GM12878 (cell line): ENCODE measurements around the gene PFKFB2. TPM values are rescaled to one million over a fixed set of nuclear protein-coding genes. Genes with fewer than 3 reads are reported as not detected.

Source experiments
- ATAC-seq: fragments of 200-7000 bp; cut with Tn5 transposase; 3 replicates; pipeline ENCODE4 v1.9.1; 2020; ENCODE audit warnings: mild to moderate bottlenecking, moderate library complexity
- BruUV-seq: library from RNA; stranded (reverse); fragments of 400-500 nt; replicated peaks from 2 replicates; lab custom pipeline; 2021; lab: Mats Ljungman, UMichigan
- CTCF ChIA-PET: fragments of 300-600 bp; sonication (Branson Sonifier 250); formaldehyde crosslinking; extraction: SDS; loops from one replicate; lab custom pipeline; 2021; ENCODE audit warnings: inconsistent platforms; lab: Yijun Ruan, JAX
- POLR2A ChIA-PET: fragments of 350-600 bp; formaldehyde crosslinking; extraction: SDS; loops from one replicate; lab custom pipeline; 2021; ENCODE audit warnings: inconsistent platforms; lab: Charles Lee
- RAD21 ChIA-PET: fragments of 300-600 bp; sonication (Branson Sonifier 250); formaldehyde crosslinking; loops from one replicate; lab custom pipeline; 2023; ENCODE audit warnings: antibody characterized with exemption; ENCODE audit not compliant: unreplicated experiment; lab: Charles Lee
- SMC1A ChIA-PET: fragments of 300-600 bp; sonication (Branson Sonifier 250); formaldehyde crosslinking; loops from one replicate; lab custom pipeline; 2023; ENCODE audit not compliant: unreplicated experiment, uncharacterized antibody; lab: Charles Lee
- DNase-seq: peaks from one replicate; pipeline ENCODE4 v3.0.0-alpha.2; 2011; ENCODE audit warnings: low read depth, low spot score
- FAIRE-seq: peaks from 3 replicates; lab custom pipeline; 2011; peaks lifted over from hg19 to GRCh38; lab: Jason Lieb, UNC
- H2AFZ ChIP-seq: 2 replicates; pipeline ENCODE4 v1.6.0; 2011; ENCODE audit warnings: low read depth, low read length, control low read depth; ENCODE audit not compliant: control insufficient read depth
- H3K27ac ChIP-seq: 2 replicates; pipeline ENCODE4 v1.5.1; 2011; ENCODE audit warnings: control low read depth; ENCODE audit not compliant: control insufficient read depth, insufficient read depth
- H3K27me3 ChIP-seq, 2 experiments: replicated peaks in 1 of 2; 2 replicates each; pipeline versions ENCODE4 v1.6.0 to v1.6.1; 2011; ENCODE audit warnings: low read length in 1 of 2; ENCODE audit not compliant: control insufficient read depth in 2 of 2, insufficient read depth in 2 of 2
- H3K36me3 ChIP-seq, 2 experiments: 2 replicates each; pipeline ENCODE4 v1.5.1; 2011; ENCODE audit warnings: low read length in 1 of 2; ENCODE audit not compliant: control insufficient read depth in 2 of 2, insufficient read depth in 2 of 2
- H3K4me1 ChIP-seq: 2 replicates; pipeline ENCODE4 v1.6.1; 2011; ENCODE audit warnings: mild to moderate bottlenecking, low read length, moderate library complexity, mixed read lengths; ENCODE audit not compliant: control insufficient read depth, insufficient read depth
- H3K4me2 ChIP-seq: 2 replicates; pipeline ENCODE4 v1.6.0; 2011; ENCODE audit warnings: control low read depth; ENCODE audit not compliant: control insufficient read depth, insufficient read depth
- H3K4me3 ChIP-seq: fragments of 200-600 bp; sonication (generic); 2 replicates; pipeline ENCODE4 v1.5.1; 2016
- H3K79me2 ChIP-seq: 2 replicates; pipeline ENCODE4 v1.6.0; 2011; ENCODE audit warnings: low read length; ENCODE audit not compliant: control insufficient read depth, insufficient read depth
- H3K9ac ChIP-seq: 2 replicates; pipeline ENCODE4 v1.8.0; 2011; ENCODE audit warnings: low read length, control low read depth, mixed read lengths; ENCODE audit not compliant: control insufficient read depth, insufficient read depth
- H3K9me3 ChIP-seq: replicated peaks from 3 replicates; pipeline ENCODE4 v1.5.1; 2011; ENCODE audit warnings: mild to moderate bottlenecking, low read length; ENCODE audit not compliant: control insufficient read depth, insufficient read depth
- H4K20me1 ChIP-seq: 2 replicates; pipeline ENCODE4 v1.6.0; 2011; ENCODE audit not compliant: control insufficient read depth, insufficient read depth
- BACH1 ChIP-seq: fragments of 450-650 bp; IDR thresholded peaks from 2 replicates; pipeline ENCODE4 v1.6.1; 2017; ENCODE audit warnings: mild to moderate bottlenecking, borderline replicate concordance
- CBX3 ChIP-seq: fragments of 200-600 bp; sonication (generic); IDR thresholded peaks from 2 replicates; pipeline ENCODE4 v1.6.1; 2016; ENCODE audit warnings: low read depth, borderline replicate concordance
- CEBPZ ChIP-seq: fragments of 150-350 bp; IDR thresholded peaks from 2 replicates; pipeline ENCODE4 v1.6.1; 2016; ENCODE audit warnings: low read depth, low read length
- ZBTB4 ChIP-seq: fragments of 450-650 bp; formaldehyde crosslinking; IDR thresholded peaks from 2 replicates; pipeline ENCODE4 v1.4.0; 2022; ENCODE audit warnings: mild to moderate bottlenecking, moderate library complexity
- WGBS: methylation state at CpG from one replicate; pipeline ENCODE4 v1.1.6; 2016; ENCODE audit warnings: low lambda C conversion rate; ENCODE audit not compliant: insufficient replicate concordance, insufficient coverage; ENCODE audit errors: missing lambda C conversion rate; 5-methylcytosine and 5-hydroxymethylcytosine counted together
- in situ Hi-C: fragments of 300-500 bp; cut with MboI; formaldehyde crosslinking; loops from 9 replicates; pipeline ENCODE4 v1.14.3; 2018; ENCODE audit warnings: mixed read lengths
- intact Hi-C: fragments of 100-400 bp; cut with micrococcal nuclease; formaldehyde crosslinking; loops from one replicate; pipeline ENCODE4 v1.14.2; 2022; ENCODE audit not compliant: unreplicated experiment
- polyA plus RNA-seq, 11 experiments: library from polyadenylated mRNA; depleted of rRNA in 4 of 11; unstranded in 6 of 11; stranded (reverse) in 5 of 11; fragments of >200 nt; fragmentation: Nextera tagmentation in 4 of 11; fragmentation: Illumina TruSeq in 1 of 11; extraction: Ambion mirVana in 4 of 11; extraction: Trizol in 1 of 11; gene quantifications; 1 replicate in 1 of 11; 2 replicates in 10 of 11; pipeline versions ENCODE4 v1.2.1 to v1.2.3, GENCODE V29; 2011 to 2016; ENCODE audit warnings: inconsistent platforms in 2 of 11, missing spikeins in 2 of 11, low read depth in 1 of 11
- total RNA-seq, 4 experiments: library from RNA; depleted of rRNA in 3 of 4; stranded (reverse); fragments of >200 nt in 3 of 4; fragmentation: Illumina TruSeq in 1 of 4; extraction: Trizol in 1 of 4; gene quantifications; 2 replicates each; pipeline versions ENCODE4 v1.2.1 to v1.2.3, GENCODE V29; 2013 to 2021

The PFKFB2 gene
- total and polyA plus RNA-seq, 10 of the 15 experiments (the other 5 are each of a cell fraction or from before 2014, with no cell fraction given), result 0.40 to 1.3 (median 1.0) TPM

- H3K27ac ChIP-seq, result no peak overlapping the region
- in situ Hi-C loops, result no loop called here
- CTCF ChIA-PET, result interaction anchor here (1.4 kb wide), 1 partner anchor 296 kb away, joined by 3 read pairs; no protein-coding TSS in a partner anchor
These were observed 55.9 kb downstream of the PFKFB2 start for GRCh38 chr1:207109004-207109403.

More at GRCh38 chr1:207109004-207109403, 55.9 kb downstream of the PFKFB2 start:
- Histone ChIP-seq H2AFZ (no peak overlapping the region), H3K4me1 (no peaks in the 10 kb centered on the region), H4K20me1 (no peaks in the 10 kb centered on the region), H3K4me3 (no peak overlapping the region), H3K9me3 (no peaks in the 10 kb centered on the region), H3K27me3 (no peaks in the 10 kb centered on the region), H3K79me2 (no peaks in the 10 kb centered on the region), H3K36me3 (no peaks in the 10 kb centered on the region), H3K4me2 (no peak overlapping the region), H3K9ac (no peak overlapping the region)
- intact Hi-C loops, result no loop called here
- DNase-seq (no peak), FAIRE-seq (no peak), ATAC-seq (no peak)
- BruUV-seq, result no TSS peak
- TF ChIP-seq BACH1, result no peak
- TF ChIP-seq ZBTB4 (CRISPR knock-in tag), result no peak
- no peak for TF ChIP-seq CEBPZ
- TF ChIP-seq CBX3, result no peak
- POLR2A ChIA-PET, result no interaction called here
- 72% methylated on average over 3 of the region's 3 CpGs for WGBS
- SMC1A ChIA-PET, result no interaction called here
- RAD21 ChIA-PET, result no interaction called here
